Transverse colon (tissue), 4 donors: ENCODE measurements around the gene MYOF. TPM values are rescaled to one million over a fixed set of nuclear protein-coding genes. Genes with fewer than 3 reads are reported as not detected.

Source experiments
- DNase-seq: peaks from one replicate; pipeline ENCODE4 v3.0.0-alpha.2; 2019
- H3K27ac ChIP-seq, 4 donors: fragments of 200-600 bp; sonication (generic); 2 replicates each; pipeline ENCODE4 v1.5.1; 2016 to 2018; ENCODE audit warnings: inconsistent platforms in 4 of 4
- H3K27me3 ChIP-seq: fragments of 200-600 bp; sonication (generic); 2 replicates; pipeline ENCODE4 v1.5.1; 2017; ENCODE audit warnings: inconsistent platforms
- H3K36me3 ChIP-seq, 4 donors: fragments of 200-600 bp; sonication (generic); 2 replicates each; pipeline ENCODE4 v1.5.1; 2017 to 2019; ENCODE audit warnings: inconsistent platforms in 4 of 4
- H3K4me1 ChIP-seq, 4 donors: fragments of 200-600 bp; sonication (generic); 2 replicates each; pipeline ENCODE4 v1.5.1; 2017 to 2020; ENCODE audit warnings: inconsistent platforms in 4 of 4
- H3K4me3 ChIP-seq, 4 donors: fragments of 200-600 bp; sonication (generic); 1 replicate in 1 of 4; 2 replicates in 3 of 4; pipeline versions ENCODE4 v1.5.1 to v1.6.1; 2017 to 2019; ENCODE audit warnings: inconsistent platforms in 4 of 4
- H3K9me3 ChIP-seq, 2 donors: fragments of 200-600 bp; sonication (generic); 2 replicates each; pipeline ENCODE4 v1.5.1; 2017 to 2019; ENCODE audit warnings: inconsistent platforms in 2 of 2
- EP300 ChIP-seq: sonication (generic); formaldehyde crosslinking; IDR thresholded peaks from one replicate; pipeline ENCODE4 v1.6.1; 2017; ENCODE audit warnings: antibody characterized with exemption, low read depth
- POLR2A ChIP-seq: fragments of 450-650 bp; IDR thresholded peaks from one replicate; pipeline ENCODE4 v1.6.1; 2016; ENCODE audit warnings: antibody characterized with exemption, mild to moderate bottlenecking, moderate library complexity
- POLR2AphosphoS5 ChIP-seq, 3 donors: sonication (generic); formaldehyde crosslinking; IDR thresholded peaks; one replicate each; pipeline ENCODE4 v1.6.1; 2016; ENCODE audit warnings: antibody characterized with exemption in 3 of 3
- whole genome bisulfite sequencing, 2 donors: methylation state at CpG; one replicate each; pipeline ENCODE4 v1.1.5; 2018; ENCODE audit warnings: low coverage in 1 of 2; 5-methylcytosine and 5-hydroxymethylcytosine counted together
- in situ Hi-C, 4 donors: fragments of 200-750 bp; cut with MboI; loops; one replicate each; pipeline versions ENCODE4 v1.15.0 to v1.15.1; 2017; ENCODE audit warnings: low sequenced_read_pairs in 3 of 4, low pct_ligation_motif_present in 1 of 4, low pct_unique_long_range_greater_than_20kb in 1 of 4
- intact Hi-C: fragments of 100-400 bp; cut with DNase I; formaldehyde crosslinking; loops from one replicate; pipeline ENCODE4 v1.15.1; 2023; ENCODE audit warnings: low total_unique reads
- total RNA-seq, 4 donors: library from RNA; depleted of rRNA; stranded (reverse); fragments of >200 nt; gene quantifications; one replicate each; pipeline ENCODE4 v1.1.0, GENCODE V29; 2016
- TF ChIP-seq, protein P1 (sequence below), 5 experiments: fragments of 200-600 bp in 3 of 5; fragments of 450-650 bp in 2 of 5; sonication (generic) in 3 of 5; IDR thresholded peaks; 1 replicate in 2 of 5; 2 replicates in 3 of 5; pipeline ENCODE4 v1.5.1; 2016 to 2017; ENCODE audit warnings: antibody characterized with exemption in 5 of 5, inconsistent platforms in 3 of 5, mild to moderate bottlenecking in 2 of 5, moderate library complexity in 1 of 5

The MYOF gene
- total RNA-seq, 4 donors from 2014 or later = 18.9 to 57.2 (median 50.2) TPM

DNA sequence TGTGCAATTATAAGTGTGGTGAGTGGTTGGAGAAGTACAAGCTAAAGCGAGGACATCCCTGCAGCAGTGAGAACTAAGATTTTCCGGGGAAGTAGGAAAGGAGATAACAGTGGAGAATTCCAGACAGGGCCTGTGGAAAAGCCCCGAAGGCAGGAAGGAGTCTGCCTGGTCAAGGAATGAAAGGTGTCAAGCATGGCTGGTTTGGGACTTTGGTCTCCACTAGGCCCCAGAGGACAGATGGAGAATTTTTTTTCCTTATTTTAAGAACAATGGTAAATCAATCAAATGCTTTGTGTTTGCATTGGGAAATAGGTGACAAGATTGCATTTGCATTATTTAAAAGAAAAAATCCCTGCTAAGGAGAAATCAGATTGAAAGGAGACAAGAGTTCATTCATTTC, 11.0 kb upstream of the MYOF start:
- DNase-seq = no peak
- 83 to 89% methylated on average over 3 of the region's 3 CpGs for WGBS, 2 donors
- no peak for TF ChIP-seq EP300
- no peak for TF ChIP-seq POLR2A
- no peaks in the 10 kb centered on the region for H3K36me3 ChIP-seq
- H3K4me1 ChIP-seq = peaks cover 5 to 12% (median 5%) of the 10 kb centered on the region in 4 donors
- H3K27me3 ChIP-seq = no peaks in the 10 kb centered on the region
- H3K27ac ChIP-seq = no peak overlapping the region
- no peaks in the 10 kb centered on the region for H3K9me3 ChIP-seq
- in situ Hi-C loops = no loop called here
- intact Hi-C loops = loop anchor here (5.0 kb wide), 1 partner anchor 126 kb away; no protein-coding TSS in a partner anchor
- no peak overlapping the region for H3K4me3 ChIP-seq

DNA sequence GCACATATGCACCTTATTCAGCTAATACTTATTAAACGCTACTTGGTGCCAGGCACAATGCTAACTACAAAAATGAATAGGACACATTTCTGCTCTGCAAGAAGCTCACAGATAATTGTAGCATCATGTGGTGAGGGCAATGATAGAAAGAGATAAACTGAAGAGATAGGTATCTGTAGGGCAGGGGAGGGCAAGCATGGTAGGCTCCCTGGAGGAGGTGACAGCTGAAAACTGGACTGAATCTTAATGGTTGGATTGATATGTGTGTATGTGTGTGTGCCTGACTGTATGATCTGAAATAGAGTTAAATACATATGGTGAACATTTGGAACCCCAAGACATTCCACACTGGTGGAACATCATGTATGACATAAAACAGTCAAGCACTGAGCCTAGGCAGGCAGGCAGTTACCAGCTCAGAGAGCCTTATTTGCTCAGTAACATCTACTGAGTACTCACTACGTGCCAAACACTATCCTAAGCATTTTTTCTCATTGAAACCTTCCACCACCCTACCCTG, 9.5 kb upstream of the MYOF start:
- Histone ChIP-seq H3K9me3 (no peaks in the 10 kb centered on the region), H3K4me1 (peaks cover 1 to 5% (median 2%) of the 10 kb centered on the region in 4 donors), H3K4me3 (no peak overlapping the region), H3K27ac (no peak overlapping the region), H3K27me3 (no peaks in the 10 kb centered on the region), H3K36me3 (no peaks in the 10 kb centered on the region)
- in situ Hi-C loops = no loop called here
- intact Hi-C loops = loop anchor here (5.0 kb wide), 1 partner anchor 124 kb away; no protein-coding TSS in a partner anchor
- no peak for DNase-seq
- TF ChIP-seq EP300 = no peak
- TF ChIP-seq, protein P1, sequence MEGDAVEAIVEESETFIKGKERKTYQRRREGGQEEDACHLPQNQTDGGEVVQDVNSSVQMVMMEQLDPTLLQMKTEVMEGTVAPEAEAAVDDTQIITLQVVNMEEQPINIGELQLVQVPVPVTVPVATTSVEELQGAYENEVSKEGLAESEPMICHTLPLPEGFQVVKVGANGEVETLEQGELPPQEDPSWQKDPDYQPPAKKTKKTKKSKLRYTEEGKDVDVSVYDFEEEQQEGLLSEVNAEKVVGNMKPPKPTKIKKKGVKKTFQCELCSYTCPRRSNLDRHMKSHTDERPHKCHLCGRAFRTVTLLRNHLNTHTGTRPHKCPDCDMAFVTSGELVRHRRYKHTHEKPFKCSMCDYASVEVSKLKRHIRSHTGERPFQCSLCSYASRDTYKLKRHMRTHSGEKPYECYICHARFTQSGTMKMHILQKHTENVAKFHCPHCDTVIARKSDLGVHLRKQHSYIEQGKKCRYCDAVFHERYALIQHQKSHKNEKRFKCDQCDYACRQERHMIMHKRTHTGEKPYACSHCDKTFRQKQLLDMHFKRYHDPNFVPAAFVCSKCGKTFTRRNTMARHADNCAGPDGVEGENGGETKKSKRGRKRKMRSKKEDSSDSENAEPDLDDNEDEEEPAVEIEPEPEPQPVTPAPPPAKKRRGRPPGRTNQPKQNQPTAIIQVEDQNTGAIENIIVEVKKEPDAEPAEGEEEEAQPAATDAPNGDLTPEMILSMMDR (IDR thresholded peaks at IDR 0.05) = no peak
- no peak for TF ChIP-seq POLR2AphosphoS5 (IDR thresholded peaks at IDR 0.05)
- no peak for TF ChIP-seq POLR2A
- 75 to 100% methylated on average over 1 to 2 of the region's 2 CpGs for WGBS, 2 donors

DNA sequence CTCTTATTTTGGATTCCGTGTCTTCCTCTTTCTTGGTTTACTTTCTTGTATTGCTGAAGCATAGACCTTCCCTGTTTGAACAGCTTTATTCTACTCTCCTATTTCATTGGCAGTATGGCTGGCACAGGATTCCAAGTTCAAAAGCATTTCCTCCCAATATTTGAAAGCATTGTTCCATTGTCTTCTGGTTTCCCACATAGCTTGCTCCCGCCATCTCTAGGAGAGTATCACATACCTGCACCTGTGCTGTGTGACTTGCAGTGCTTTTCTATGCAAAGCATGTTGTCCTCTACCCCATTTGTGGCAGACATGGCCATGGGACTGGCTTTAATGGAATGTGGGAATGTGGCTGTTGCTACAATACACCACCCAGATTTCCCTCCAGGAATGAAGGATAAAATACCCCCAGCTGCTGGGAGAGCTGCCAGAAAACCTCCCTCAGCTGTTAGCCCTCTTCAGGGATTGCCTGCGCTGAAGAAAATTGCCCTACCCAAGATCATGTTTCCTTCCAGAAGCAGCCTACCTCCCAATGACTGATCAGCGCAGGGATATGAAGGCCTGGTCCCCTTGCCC, 6.9 kb upstream of the MYOF start:
- DNase-seq = no peak
- TF ChIP-seq EP300 = no peak
- TF ChIP-seq, protein P1 (IDR thresholded peaks at IDR 0.05) = no peak
- in situ Hi-C loops (no loop called here), intact Hi-C loops (no loop called here)
- WGBS, 2 donors = 83 to 100% methylated on average over 1 to 4 of the region's 4 CpGs
- Histone ChIP-seq H3K27ac (no peak overlapping the region), H3K4me1 (no peaks in the 10 kb centered on the region), H3K36me3 (no peaks in the 10 kb centered on the region), H3K27me3 (no peaks in the 10 kb centered on the region), H3K4me3 (no peak overlapping the region), H3K9me3 (no peaks in the 10 kb centered on the region)

DNA sequence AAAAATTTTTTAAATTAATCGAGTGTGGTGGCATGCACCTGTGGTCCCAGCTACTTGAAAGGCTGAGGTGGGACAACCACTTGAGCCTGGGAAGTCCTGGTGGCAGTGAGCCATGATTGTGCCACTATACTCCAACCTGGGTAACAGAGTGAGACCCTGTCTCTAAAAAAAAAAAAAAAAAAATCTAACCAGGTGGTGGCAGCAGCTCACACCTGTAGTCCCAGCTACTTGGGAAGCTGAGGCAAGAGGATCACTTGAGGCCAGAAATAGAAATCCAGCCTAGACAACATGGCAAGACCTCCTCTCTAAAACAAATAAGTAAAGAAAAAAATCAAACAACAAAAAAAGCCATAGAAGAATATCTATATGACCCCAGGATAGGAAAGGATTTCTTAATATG, 3.6 kb upstream of the MYOF start:
- Histone ChIP-seq H3K4me1 (peaks cover 0 to 14% (median 4%) of the 10 kb centered on the region in 4 donors), H3K9me3 (no peaks in the 10 kb centered on the region), H3K27ac (no peak overlapping the region), H3K4me3 (no peak overlapping the region), H3K27me3 (no peaks in the 10 kb centered on the region), H3K36me3 (no peaks in the 10 kb centered on the region)
- DNase-seq = no peak
- in situ Hi-C loops = no loop called here
- no peak for TF ChIP-seq POLR2AphosphoS5 (IDR thresholded peaks at IDR 0.05)
- TF ChIP-seq EP300 = no peak
- no peak for TF ChIP-seq POLR2A
- TF ChIP-seq, protein P1 (IDR thresholded peaks at IDR 0.05) = no peak
- WGBS, 2 donors = 50% methylated on average over 1 of the region's 1 CpG; no CpG with 5 or more reads in 1 of the 2 donors
- intact Hi-C loops = no loop called here
